GM12878 (cell line): Measurements from ENCODE around the gene DUOX1. TPM values are rescaled to one million over a fixed set of nuclear protein-coding genes. Genes with fewer than 3 reads are reported as not detected.

Experiments used
- BACH1 ChIP-seq: fragments of 450-650 bp; IDR thresholded peaks from 2 replicates; pipeline ENCODE4 v1.6.1; 2017; ENCODE audit warnings: mild to moderate bottlenecking, borderline replicate concordance
- BCLAF1 ChIP-seq: fragments of 450-650 bp; IDR thresholded peaks from 2 replicates; pipeline ENCODE4 v1.6.1; 2017; ENCODE audit warnings: antibody characterized with exemption, mild to moderate bottlenecking, moderate library complexity
- CREB1 ChIP-seq: IDR thresholded peaks from 2 replicates; pipeline ENCODE4 v1.6.1; 2012; ENCODE audit warnings: low read depth, mild to moderate bottlenecking, inconsistent platforms
- MEF2B ChIP-seq: fragments of 450-650 bp; IDR thresholded peaks from 2 replicates; pipeline ENCODE4 v1.6.1; 2018; ENCODE audit warnings: mild to moderate bottlenecking, moderate library complexity; ENCODE audit not compliant: partially characterized antibody, poor library complexity, severe bottlenecking
- NR2C1 ChIP-seq: fragments of 450-650 bp; IDR thresholded peaks from 2 replicates; pipeline ENCODE4 v1.6.1; 2017; ENCODE audit warnings: antibody characterized with exemption, mild to moderate bottlenecking, moderate library complexity
- POU2F2 ChIP-seq: IDR thresholded peaks from 3 replicates; pipeline ENCODE4 v1.6.1; 2011; ENCODE audit warnings: low read depth, mild to moderate bottlenecking, low read length, borderline replicate concordance
- RBBP5 ChIP-seq: fragments of 200-600 bp; sonication (generic); conservative IDR thresholded peaks from 2 replicates; pipeline ENCODE4 v1.6.1; 2016
- SMAD1 ChIP-seq: fragments of 450-650 bp; IDR thresholded peaks from 2 replicates; pipeline ENCODE4 v1.6.1; 2018; ENCODE audit warnings: mild to moderate bottlenecking, low read depth; ENCODE audit not compliant: partially characterized antibody
- SMARCA5 ChIP-seq: fragments of 450-650 bp; IDR thresholded peaks from 2 replicates; pipeline ENCODE4 v1.6.1; 2017; ENCODE audit warnings: mild to moderate bottlenecking
- ZBTB33 ChIP-seq: fragments of 450-650 bp; IDR thresholded peaks from 2 replicates; pipeline ENCODE4 v1.6.1; 2017; ENCODE audit warnings: mild to moderate bottlenecking
- polyA plus RNA-seq, 11 experiments: library from polyadenylated mRNA; depleted of rRNA in 4 of 11; unstranded in 6 of 11; stranded (reverse) in 5 of 11; fragments of >200 nt; fragmentation: Nextera tagmentation in 4 of 11; fragmentation: Illumina TruSeq in 1 of 11; extraction: Ambion mirVana in 4 of 11; extraction: Trizol in 1 of 11; gene quantifications; 1 replicate in 1 of 11; 2 replicates in 10 of 11; pipeline versions ENCODE4 v1.2.1 to v1.2.3, GENCODE V29; 2011 to 2016; ENCODE audit warnings: inconsistent platforms in 2 of 11, missing spikeins in 2 of 11, low read depth in 1 of 11
- total RNA-seq, 4 experiments: library from RNA; depleted of rRNA in 3 of 4; stranded (reverse); fragments of >200 nt in 3 of 4; fragmentation: Illumina TruSeq in 1 of 4; extraction: Trizol in 1 of 4; gene quantifications; 2 replicates each; pipeline versions ENCODE4 v1.2.1 to v1.2.3, GENCODE V29; 2013 to 2021
- TF ChIP-seq, protein P1 (sequence below): fragments of 450-650 bp; IDR thresholded peaks from 2 replicates; pipeline ENCODE4 v1.6.1; 2016; ENCODE audit warnings: mild to moderate bottlenecking

Gene DUOX1
- total and polyA plus RNA-seq, 10 of the 15 experiments (the other 5 are each of a cell fraction or from before 2014, with no cell fraction given): 0.02 to 2.1 (median 0.26) TPM; not detected in 3

- TF ChIP-seq, protein P1, sequence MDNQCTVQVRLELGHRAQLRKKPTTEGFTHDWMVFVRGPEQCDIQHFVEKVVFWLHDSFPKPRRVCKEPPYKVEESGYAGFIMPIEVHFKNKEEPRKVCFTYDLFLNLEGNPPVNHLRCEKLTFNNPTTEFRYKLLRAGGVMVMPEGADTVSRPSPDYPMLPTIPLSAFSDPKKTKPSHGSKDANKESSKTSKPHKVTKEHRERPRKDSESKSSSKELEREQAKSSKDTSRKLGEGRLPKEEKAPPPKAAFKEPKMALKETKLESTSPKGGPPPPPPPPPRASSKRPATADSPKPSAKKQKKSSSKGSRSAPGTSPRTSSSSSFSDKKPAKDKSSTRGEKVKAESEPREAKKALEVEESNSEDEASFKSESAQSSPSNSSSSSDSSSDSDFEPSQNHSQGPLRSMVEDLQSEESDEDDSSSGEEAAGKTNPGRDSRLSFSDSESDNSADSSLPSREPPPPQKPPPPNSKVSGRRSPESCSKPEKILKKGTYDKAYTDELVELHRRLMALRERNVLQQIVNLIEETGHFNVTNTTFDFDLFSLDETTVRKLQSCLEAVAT: peak; percentile 78
- no peak for TF ChIP-seq MEF2B
- no peak for TF ChIP-seq POU2F2
- TF ChIP-seq BCLAF1: no peak
- no peak for TF ChIP-seq CREB1
- TF ChIP-seq SMAD1: no peak
- no peak for TF ChIP-seq SMARCA5
- no peak for TF ChIP-seq ZBTB33
- no peak for TF ChIP-seq RBBP5
- no peak for TF ChIP-seq BACH1
- peak; percentile 73 for TF ChIP-seq NR2C1
Observed at GRCh38 chr15:45186771-45187577, 57.2 kb downstream of the DUOX1 start (continued).
